GM12873 (cell line): ENCODE data around the gene KLK6.
A peak's percentile ranks its signal among the peaks of the same experiment; 100 is the strongest.

Experiments
- CTCF ChIP-seq: IDR thresholded peaks from 2 replicates; pipeline ENCODE4 v1.5.1; 2012; ENCODE audit warnings: low read depth, mild to moderate bottlenecking, moderate library complexity, low read length, control low read depth; ENCODE audit not compliant: insufficient read depth; ENCODE audit errors: missing control alignments

The KLK6 gene

DNA sequence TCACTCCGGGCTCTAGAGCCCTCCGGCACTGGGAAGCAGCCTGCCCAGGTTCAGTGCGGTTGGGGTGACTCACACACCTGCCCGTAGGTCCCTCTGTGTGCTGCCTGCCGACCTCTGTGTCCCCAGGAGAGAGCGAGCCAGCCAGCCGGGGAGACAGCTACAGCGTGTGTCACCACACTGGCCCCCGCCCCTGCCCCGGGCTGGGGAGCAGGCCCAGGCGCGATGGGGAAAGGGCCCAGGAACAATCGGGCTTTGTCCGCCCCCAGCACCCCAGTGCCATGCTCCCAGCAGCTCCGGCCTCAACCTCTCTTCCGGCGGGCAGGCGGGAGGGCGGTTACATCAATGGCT is at the start of gene KLK6:
Gene KLK6 (minus strand): TSS at position 179 of the 348 bp plus-strand sequence. CDS start 1,487 bp downstream, outside the sequence.
- no peak for TF ChIP-seq CTCF

- TF ChIP-seq CTCF, result no peak
Observed at GRCh38 chr19:51018745-51019543, 49.6 kb upstream of the KLK6 start.

DNA sequence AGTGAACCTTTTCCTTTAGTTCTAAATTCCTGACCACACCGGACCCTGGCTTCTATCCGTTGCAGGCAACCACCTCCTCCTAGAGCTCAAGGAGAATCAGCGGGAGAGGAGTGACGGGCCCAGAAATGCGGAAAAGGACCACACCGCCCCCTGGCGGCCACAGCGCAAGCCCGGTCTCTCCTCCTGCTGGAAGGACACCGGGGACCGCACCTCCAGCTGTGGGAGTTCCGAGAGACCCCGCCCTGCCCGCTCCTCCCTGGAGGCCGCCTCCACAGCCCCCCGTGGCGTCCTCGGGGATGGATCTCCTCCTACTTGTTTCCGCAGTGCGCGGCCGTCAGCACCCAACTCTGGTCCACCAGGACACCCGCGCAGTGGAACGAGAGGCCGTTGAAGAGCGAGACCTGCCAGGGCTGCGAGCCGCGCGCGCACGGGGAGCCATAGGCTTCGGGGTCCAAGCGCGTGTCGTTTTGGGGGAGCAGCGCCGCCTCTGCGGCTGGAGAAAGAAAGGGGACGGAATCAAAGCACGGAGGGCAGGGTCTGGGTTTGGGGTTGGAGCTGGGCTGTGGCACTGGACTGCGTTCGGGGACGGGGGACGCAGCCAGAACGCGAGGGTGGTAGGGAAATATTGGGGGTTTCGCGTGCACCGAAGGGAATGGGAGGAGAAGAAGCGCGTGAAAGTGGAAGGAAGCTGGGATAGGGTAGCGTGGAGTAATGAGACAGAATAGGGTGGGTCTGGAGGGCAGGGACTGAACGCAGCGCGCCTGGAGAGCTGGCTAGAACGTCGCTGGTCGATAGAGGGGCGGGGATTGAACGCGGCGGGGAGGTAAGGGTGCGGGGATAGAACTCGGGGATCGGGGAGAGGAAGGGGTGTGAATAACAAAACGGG is 47.6 kb upstream of the KLK6 start:
- TF ChIP-seq CTCF, result peak; percentile 83

DNA sequence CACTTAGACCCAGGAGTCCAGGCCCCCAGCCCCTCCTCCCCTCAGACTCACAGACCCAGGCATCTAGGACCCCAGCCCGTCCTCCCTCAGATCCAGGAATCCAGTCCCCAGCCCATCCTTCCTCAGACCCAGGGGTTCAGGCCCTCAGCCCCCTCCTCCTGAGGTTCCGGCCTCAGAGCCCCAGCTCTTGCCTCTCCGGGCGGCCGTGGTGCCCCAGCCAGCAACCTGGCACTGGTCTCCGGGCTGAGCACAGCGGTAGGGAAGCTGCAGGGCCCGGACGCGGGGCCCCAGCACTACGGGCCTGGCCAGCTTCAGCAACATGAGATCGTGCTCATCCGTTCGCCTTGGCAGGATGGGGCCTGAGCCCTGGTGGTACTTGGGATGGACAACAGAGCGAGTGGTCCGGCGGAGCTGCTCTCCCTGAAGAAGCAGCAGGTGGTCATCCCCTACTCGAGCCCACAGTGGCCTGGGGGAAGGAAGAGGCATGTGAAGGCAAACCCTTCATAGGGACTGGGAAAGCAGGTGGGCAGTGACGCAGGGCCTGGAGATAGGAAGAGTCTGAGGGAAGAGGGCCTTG is 46.4 kb upstream of the KLK6 start:
- TF ChIP-seq CTCF, result no peak

DNA sequence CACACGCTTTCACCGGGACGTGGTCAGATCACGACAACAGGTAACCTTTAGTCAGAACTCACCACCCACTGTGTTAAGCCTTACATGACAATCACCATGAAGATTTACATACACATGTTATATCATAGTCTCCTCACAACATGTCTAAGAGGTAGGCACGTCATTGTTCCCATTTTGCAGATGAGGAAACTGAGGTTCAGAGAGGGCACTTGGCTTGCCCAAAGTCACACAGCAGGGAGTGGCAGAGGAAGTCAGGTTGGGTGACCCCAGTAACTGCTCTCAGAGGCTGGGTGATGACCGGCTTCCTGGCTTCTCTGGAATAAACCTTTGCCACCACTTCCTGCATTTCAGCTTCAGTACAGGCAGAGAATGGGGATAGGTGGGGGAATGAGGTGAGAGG is 44.9 kb upstream of the KLK6 start:
- no peak for TF ChIP-seq CTCF

GRCh38 chr19:51012661-51013190 is 43.3 kb upstream of the KLK6 start:
- TF ChIP-seq CTCF, result no peak
